COLO668 (cell line): ENCODE measurements around the gene NEDD4L.

Experiments
- DNase-seq: peaks from one replicate; lab custom pipeline; 2025; ENCODE audit not compliant: unreplicated experiment; lab: John Stamatoyannopoulos, UW

Gene NEDD4L

DNA sequence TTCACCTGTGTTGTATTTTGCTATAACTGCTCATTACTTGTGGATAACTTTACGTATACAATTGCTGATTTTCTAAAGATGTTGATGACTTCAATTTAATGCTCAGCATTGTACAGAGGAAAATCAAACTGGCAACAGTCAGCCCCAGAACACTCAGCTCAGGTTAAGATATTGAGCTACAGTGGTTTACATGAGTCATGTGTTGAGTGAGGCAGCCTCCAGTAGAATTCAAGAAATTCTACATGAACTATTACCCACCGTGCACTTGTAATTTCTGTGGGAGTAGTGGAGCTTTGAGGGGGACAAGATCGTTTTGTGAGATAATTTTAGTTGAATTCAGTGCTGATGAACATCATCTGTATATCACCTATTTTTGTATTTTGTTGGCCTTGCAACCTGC is 292.6 kb downstream of the NEDD4L start:
- no peak for DNase-seq

DNA sequence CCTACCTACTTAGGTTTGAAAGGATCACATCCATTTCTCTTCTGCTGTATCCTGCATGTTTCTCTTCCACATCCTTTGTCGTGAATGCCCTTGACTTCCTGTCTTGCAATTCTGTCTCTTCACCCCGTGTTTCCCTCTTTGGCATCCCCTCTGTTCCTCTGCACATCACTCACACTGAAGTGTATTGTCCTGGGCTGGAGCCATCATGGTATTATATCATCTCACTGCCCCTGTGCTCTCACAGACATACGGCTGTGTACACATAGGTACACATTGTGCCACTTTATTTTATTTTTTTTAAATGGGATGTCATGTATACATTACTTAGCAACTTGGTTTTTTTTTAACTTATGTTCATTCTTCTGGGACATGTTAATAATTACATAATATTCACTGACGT is 293.3 kb downstream of the NEDD4L start:
- DNase-seq: no peak

DNA sequence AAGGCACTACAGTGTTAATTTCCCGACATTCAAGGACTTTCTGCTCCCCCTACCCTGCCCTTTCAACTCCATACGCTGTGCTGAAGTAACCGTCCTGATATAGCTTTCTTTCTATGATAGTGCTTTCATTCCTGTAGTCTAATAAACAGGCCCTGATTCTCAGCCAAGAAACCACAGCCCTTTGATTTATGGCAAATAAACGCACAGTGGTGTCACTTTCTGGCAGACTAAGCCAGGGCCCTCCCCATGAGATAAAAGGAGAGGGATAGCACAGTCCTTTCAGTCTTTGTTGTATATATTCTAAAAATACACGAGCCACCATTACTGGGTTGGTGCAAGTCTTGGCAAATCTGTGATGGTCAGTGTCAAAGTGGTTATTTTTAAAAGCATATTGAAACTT is 293.7 kb downstream of the NEDD4L start:
- no peak for DNase-seq

DNA sequence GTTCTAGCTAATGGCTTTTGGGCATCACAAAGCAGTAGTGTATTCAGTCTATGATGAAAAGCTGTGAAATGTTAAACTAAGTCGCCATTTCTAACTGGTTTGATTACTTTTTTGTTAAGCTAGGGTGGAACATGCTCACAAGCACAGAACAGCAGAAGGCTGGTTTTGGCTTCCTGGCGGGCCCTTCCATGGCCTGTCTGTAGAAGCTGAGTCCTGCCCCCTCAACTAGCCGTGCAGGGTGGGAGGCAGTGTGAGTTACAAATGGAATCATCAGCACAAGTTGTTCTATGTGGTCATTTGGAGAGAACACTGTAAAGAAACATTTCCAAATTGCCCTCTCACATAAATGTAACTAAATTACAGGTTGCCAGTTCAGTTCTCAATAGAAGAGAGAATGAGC is 294.1 kb downstream of the NEDD4L start:
- no peak for DNase-seq

DNA sequence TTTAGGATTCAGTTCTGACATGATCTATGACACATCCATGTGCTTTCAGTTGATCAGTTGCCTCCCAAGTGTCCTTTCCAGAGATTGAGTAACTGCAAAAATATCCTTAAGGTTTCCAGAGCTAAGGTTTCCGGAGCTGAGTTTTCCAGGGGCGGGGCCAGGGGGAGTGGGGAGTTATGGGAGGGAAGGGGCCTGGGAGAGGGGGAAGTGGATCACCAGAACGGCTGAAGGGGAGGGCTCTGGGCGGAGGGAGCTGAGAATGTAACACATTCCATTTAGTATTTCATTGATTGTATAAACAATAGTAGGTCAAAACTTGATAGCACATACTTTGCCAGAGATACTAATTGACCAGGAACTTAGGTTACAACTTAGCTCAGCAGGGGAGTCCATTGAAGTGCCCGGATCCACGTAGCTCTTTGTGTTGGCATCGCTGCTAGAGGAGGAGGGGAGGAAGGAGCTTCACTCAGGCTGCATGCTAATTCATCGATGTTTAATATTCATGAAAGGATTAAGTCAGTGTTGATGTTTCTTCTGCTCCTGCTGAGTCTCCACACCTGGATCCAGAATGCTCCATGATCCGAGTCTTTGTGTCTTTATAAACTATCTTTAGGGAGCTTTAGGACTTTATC is 295.1 kb downstream of the NEDD4L start:
- no peak for DNase-seq

DNA sequence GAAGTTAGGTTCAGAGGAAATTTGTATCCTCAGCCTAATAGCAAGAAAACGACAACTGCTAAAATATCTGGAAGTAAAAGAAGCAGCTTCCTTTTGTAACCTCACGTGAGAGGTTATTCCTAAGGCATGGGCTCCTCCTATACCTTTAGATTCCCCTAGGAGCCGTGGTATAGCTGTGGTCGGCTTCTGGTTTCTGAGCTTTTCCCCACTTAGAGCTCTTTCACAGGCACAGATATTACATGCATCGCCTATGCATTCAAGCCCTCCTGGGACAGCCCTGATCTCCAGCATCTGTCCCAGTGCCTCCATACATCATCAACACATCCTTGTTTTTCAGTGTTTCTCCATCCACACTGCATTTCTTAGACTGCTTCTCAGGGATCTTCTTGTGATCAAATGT is 295.9 kb downstream of the NEDD4L start:
- DNase-seq: no peak

DNA sequence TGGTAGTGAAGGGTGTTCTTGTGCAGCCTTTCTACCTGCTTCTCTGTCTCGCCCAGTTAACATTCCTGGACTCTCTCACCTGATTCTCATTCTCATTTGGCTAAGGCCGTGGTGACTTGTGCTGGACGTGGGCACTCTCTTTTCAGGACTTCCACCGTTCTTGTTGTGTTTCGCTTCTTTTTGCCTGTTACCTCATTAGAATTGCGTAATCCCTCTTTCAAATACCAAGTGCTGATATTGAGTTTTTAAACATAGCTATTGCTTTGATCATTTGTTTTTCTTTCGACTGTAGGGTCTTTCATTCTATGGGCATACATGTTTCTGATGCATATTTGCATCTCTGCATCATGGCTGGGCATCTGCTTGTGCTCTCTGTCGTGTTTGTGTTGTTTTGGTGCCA is 297.9 kb downstream of the NEDD4L start:
- no peak for DNase-seq

DNA sequence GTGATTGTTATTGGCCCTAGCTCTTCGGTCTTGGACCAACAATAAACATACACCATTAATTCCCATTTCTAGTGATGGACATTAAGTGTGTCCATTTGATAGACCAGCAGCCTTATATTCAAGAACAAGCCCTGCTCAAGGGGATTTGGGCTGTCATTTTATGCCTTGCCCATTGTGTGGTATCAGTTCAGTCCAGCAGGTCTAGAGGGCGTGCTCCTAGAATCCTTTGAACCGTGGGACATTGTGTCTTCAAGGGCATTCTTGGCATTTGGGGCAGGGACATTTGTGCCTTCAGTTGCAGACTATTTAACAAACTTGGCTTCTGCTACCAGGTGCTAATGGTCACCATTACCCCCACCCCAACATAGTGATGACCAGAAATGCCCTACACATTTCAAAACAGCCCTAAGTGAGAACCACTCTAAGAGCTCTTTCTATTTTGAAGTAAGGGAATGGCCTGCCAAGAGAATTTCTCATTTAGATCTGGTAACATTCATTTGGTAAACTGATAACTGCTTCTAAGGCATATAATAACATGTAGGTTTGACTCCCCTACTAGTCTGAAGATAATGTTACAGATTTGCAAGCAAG is 300.1 kb downstream of the NEDD4L start:
- DNase-seq: no peak

DNA sequence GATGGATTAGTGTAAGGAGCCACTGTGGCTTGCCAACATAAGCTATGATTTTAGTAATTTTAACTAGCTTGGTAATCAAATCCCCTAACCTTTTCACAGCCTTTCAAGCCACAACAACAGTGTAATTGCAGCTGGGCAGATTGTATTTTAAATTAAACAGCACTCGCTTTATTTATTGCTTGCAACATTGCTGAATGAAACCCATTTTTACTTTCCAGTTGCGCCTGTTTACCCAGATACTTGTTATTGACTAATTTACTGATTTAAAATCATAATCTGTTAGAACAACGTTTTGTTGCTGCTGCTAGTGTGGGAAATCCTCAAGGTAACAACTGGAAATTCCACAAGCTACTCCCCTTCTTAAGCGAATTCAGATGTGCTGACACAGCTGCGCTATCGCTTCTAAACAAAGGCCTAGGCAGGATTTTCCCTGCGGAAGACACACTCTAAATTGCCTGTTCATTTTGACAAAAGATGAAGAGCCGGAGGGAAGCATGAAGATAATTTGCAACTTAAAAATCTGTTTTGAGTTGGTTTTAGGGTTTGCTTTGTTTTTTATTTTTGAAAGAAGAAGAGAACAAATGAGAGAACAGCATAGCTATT is 300.9 kb downstream of the NEDD4L start:
- DNase-seq: no peak

DNA sequence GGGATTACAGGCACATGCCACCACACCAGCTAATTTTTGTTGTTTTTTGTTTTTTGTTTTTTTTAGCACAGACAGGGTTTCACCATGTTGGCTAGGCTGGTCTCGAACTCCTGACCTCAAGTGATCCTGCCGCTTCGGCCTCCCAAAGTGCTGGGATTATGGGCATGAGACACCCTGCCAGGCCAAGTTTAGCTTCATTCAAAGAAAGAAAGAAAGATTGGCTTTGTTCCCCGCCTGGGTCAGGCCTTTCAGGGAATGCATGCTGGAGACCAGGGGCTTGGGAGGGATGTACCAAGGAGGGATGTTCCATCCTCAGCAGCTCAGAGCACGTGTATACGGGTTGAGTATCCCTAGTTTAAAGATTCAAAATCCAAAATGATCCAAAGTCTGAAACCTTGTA is 301.8 kb downstream of the NEDD4L start:
- DNase-seq: no peak

DNA sequence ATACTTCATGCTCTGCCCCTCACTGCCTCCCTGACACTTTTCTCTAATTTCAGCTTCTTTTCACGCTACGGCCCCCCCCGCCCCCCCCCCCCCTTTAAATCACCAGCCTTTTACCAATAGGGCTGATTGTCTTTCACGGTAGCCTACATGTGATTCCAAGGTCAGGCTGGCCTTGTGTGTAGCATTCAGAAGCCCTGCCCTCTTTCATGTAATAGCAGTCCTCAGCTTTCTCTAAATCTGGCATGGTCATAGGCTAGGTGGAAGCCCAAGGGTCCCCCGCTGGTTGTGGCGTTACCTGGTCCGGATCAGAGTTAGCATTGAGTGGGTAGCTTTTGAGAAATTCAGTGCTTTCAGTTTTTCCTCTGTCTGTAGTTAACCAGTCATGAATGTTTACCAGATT is 303.1 kb downstream of the NEDD4L start:
- no peak for DNase-seq

DNA sequence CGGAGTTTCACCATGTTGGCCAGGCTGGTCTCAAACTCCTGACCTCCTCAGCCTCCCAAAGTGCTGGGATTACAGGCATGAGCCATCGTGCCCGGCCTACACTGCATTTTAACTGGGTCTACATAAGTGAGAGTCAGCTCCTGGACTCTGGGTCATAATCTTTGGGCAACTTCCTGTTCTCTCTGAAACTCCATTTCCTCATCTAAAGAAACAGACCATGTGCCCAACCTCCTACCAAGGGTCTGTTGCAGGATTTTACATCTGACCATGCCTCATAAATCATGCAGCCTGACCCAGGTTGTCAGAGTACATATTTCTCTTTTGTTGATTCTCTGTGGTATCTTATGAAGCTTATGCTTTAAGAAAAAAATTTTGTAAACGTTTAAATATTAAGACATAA is 304.5 kb downstream of the NEDD4L start:
- no peak for DNase-seq

DNA sequence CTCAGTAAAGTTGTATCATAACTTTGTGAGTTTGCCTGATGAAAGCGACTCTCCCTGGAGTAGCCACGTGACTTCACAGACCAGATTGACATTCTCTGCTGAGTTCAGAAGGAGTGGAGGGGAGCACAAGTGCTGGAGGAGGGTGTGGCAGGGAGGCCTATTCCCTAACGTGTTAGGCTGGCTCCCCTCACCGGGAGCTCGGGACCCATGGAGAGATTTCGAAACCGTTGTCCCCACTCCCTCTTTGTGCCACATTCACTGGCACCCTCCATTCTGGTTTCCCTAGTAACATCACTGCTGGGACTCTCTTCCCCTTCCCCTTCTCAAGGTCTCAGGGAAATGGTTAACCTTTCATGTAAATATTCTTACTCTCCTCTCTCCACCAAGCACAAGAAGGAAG is 304.9 kb downstream of the NEDD4L start:
- no peak for DNase-seq

DNA sequence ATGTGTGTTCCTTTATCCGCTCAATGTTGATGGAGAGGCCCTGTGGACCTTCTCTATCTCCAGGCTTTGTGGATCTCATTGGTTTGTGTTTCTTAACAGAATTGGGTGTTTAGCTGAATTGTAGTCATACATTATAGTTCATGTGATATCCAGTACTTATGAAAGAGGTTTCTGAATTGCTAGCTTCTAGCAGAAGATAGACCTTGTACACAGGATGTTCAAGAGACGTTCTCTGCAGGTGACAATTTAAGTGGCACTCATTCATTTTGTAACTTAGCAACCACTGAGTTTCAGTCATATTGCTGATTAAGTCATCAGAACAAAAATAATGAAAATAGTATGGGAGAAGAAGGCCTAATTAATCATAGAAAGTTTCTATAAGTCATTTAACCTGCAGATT is 305.6 kb downstream of the NEDD4L start:
- no peak for DNase-seq

DNA sequence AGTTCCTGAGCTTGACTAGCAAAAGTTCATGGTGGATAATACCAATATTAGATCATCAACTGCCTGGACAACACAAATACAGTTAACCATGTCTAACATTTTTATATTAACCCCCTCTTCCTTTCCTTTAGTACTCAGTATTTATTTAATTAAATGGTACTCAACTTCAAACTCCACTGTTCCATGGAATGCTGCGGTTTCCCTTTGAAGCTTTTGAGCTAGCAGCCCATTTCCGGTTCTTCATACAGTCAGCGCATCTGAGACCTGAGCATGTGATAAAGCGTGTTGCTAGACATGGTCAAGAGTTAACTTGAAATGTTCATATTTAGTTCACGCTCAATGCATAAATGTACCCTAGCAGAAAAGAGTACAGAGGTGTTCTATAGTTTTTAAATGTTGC is 306.5 kb downstream of the NEDD4L start:
- DNase-seq: no peak

DNA sequence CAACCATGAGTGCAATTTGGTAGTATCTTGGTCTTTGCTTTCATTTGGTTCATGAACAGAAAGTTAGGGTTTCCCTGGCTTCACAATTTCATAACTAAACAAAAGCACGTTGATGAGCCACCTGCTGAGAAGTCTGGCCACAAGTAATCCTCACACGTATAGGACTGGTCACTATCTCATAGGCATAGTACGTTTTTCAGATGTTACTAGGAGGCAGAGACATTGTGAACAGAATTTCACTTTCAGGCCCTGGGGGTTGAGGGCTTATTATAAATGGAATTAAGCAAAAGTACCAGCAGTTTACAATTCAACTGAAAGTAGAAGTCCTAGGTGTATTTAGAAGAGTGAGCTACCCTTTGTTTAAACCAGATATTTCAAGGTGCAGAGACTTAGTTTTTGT is 307.8 kb downstream of the NEDD4L start:
- DNase-seq: no peak

DNA sequence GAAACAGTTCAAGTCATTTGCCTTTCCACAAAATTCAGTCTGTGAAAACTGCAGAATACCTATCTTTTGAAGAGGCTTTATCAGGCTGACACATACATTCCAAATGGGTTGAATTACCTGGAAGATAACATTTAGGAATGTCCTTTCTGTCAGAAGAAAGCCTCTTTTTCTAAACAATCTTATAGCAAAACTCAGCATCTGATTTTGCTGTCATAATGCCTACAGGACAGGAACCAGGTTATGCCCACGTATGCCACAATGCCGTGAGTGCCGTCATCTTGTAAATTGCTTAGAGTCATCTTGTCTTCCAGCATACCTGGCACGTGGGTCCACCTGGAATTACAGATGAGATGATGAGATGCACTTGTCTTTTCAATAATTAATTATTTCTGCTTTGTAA is 309.6 kb downstream of the NEDD4L start:
- no peak for DNase-seq

DNA sequence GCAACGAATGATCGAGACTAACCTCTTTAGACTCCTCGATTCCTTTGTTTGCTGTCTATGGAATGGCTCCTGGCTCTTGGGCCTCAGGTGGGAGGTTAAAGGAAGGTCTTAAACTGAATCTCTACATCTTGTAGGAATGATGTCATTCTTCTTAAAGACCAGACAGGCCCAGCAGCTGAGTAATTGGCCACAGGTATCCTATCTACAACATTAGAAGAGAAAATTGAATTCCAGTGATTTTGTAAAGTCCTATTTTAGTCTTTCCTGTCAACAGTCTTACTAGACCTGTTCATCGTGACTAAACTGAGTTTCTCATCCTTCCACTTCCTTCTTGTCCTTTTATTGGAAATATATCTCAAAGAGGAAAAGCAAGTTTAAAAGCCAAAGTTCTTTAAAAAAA is 310.0 kb downstream of the NEDD4L start:
- no peak for DNase-seq

DNA sequence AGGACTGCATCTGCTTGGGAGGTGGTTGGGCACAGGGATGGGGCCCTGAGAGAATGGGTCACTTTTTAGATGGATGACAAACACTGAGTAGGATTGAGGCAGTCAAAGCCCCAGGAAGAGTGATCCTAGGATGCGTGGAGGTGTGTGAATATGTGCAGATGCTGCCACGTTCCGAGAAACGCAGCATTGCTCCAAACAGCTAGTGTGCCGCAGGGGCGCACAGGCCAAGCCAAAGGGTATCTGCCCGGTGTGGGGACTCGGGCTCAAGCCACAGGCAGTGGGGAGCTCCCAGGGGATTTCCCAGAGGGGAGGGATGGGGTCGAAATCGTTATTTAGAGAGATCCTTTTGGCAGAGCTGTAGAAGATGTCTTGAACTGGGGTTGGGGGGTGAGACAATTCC is 310.8 kb downstream of the NEDD4L start:
- no peak for DNase-seq

DNA sequence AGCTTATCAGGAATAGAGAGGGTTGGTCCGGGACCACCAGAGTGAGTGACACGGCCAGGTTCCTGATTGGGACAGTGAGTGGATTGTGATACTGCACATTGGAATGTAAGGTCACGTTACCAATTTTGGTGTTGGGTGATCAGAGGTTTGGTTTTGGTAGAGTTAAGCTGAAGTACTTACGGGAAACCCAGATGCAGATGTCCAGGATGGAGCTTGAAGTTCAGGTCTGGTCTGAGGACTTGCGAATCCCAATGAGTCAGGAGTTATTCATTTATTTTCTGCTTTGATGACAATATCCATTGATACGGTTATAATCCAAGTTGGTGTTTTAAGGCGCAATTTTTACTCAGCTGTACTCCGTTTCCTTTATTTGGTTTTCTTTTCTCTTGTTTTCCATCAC is 311.2 kb downstream of the NEDD4L start:
- DNase-seq: no peak

DNA sequence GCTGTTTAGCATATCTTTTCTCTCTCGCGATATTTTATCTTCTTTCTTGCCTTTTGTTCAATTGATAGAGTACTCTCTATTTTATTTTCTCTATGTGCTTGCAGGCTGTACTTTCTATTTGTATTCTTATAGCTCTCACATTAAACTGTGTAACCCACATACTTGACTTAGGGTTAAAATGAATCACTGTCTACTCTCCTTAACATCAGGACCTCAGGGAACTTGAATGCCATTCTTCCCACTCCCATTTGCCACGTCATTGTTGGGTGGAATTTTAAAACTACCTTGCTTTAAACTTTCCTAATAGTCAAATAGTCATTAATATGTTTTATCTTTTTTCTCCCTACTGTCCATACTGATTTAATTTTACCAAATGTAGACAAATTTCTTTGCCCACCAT is 315.2 kb downstream of the NEDD4L start:
- DNase-seq: no peak

DNA sequence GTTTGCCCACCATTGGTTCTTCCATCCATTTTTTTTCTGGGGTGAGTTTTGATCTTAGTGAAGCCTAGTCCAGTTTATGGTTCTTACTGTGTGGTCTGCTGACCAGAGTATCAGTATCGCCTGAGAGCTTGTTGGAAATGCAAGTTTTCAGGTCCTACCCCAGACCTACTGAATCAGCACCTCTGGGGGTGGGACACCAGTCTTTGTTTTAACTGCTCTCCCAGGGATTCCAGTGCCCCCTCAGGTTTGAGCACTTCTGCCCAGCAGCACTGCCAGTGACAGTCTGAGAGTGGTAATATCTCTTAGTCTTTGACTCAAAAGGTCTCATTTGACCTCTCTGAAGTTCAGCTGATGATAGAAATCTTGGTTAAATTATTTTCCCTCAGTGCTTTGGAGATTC is 315.6 kb downstream of the NEDD4L start:
- no peak for DNase-seq

DNA sequence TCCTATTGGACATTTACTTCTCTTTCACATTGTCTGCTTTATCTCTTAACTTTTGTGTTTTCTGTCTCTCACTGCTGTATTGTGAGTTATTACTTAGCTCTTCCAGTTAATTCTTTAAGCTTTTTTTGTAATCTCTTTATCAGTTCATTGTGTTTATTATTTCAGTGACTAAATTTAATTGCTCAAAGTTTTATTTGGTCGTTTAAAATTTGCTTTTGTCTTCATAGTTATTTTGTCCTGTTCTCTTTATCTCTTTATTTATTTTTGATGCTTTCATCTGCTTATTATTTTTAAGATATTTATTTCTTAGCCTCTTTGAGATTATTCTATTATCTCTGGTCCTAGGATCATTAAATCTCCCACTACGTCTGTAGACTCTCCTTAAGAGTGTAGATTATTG is 316.3 kb downstream of the NEDD4L start:
- no peak for DNase-seq
